H1 (cell line): Measurements from ENCODE around the gene CLRN1. TPM values are rescaled to one million over a fixed set of nuclear protein-coding genes. Genes with fewer than 3 reads are reported as not detected.

ENCODE experiments used
- CTCF ChIA-PET: fragments of 300-600 bp; sonication (Branson Sonifier 250); formaldehyde crosslinking; loops from one replicate; lab custom pipeline; 2021; ENCODE audit not compliant: partially characterized antibody; lab: Charles Lee
- POLR2A ChIA-PET: fragments of 300-600 bp; sonication (Branson Sonifier 250); formaldehyde crosslinking; loops from one replicate; lab custom pipeline; 2021; ENCODE audit warnings: inconsistent platforms; ENCODE audit not compliant: partially characterized antibody; lab: Charles Lee
- DNase-seq, 2 experiments: peaks; one replicate each; pipeline versions ENCODE4 v3.0.0 to v3.0.0-alpha.2; 2010 to 2022; ENCODE audit warnings: low spot score in 2 of 2, low read depth in 1 of 2, mixed read lengths in 1 of 2
- FAIRE-seq: peaks from 2 replicates; lab custom pipeline; 2011; peaks lifted over from hg19 to GRCh38; lab: Jason Lieb, UNC
- H2AFZ ChIP-seq: 2 replicates; pipeline ENCODE4 v1.8.1; 2012; ENCODE audit warnings: low read length, inconsistent platforms
- H2AK5ac ChIP-seq: 2 replicates; pipeline ENCODE4 v1.6.1; 2013; ENCODE audit warnings: low read depth, low read length
- H2BK120ac ChIP-seq: replicated peaks from 2 replicates; pipeline ENCODE3; 2013; ENCODE audit warnings: low read depth, low read length, inconsistent platforms
- H2BK12ac ChIP-seq: 2 replicates; pipeline ENCODE4 v1.6.1; 2013; ENCODE audit warnings: low read depth, low read length
- H2BK15ac ChIP-seq: 2 replicates; pipeline ENCODE4 v1.6.1; 2013; ENCODE audit warnings: low read length
- H2BK20ac ChIP-seq: 2 replicates; pipeline ENCODE4 v1.6.1; 2013; ENCODE audit warnings: low read length
- H2BK5ac ChIP-seq: 2 replicates; pipeline ENCODE4 v1.6.1; 2013; ENCODE audit warnings: low read depth, low read length
- H3K14ac ChIP-seq: 2 replicates; pipeline ENCODE4 v1.6.1; 2013; ENCODE audit warnings: inconsistent platforms; ENCODE audit not compliant: insufficient read length
- H3K18ac ChIP-seq: 2 replicates; pipeline ENCODE4 v1.6.1; 2013; ENCODE audit warnings: low read length; ENCODE audit errors: extremely low read depth
- H3K23ac ChIP-seq: 2 replicates; pipeline ENCODE4 v1.6.1; 2013; ENCODE audit warnings: inconsistent platforms; ENCODE audit not compliant: insufficient read length
- H3K23me2 ChIP-seq: 2 replicates; pipeline ENCODE4 v1.6.1; 2013; ENCODE audit warnings: low read depth, low read length
- H3K27ac ChIP-seq: 2 replicates; pipeline ENCODE4 v1.6.1; 2011; ENCODE audit warnings: low read depth, low read length, inconsistent platforms
- H3K27me3 ChIP-seq, 4 experiments: replicated peaks in 1 of 4; 1 replicate in 1 of 4; 2 replicates in 3 of 4; pipeline versions ENCODE4 v1.6.1 to v1.8.1; 2011 to 2013; ENCODE audit warnings: low read length in 3 of 4, mild to moderate bottlenecking in 3 of 4, inconsistent platforms in 2 of 4, mixed read lengths in 2 of 4, moderate library complexity in 1 of 4; ENCODE audit not compliant: control insufficient read depth in 3 of 4, insufficient read depth in 3 of 4; ENCODE audit errors: extremely low read depth in 1 of 4
- H3K36me3 ChIP-seq, 4 experiments: 2 replicates each; pipeline versions ENCODE4 v1.6.1 to v1.8.1; 2011 to 2013; ENCODE audit warnings: mild to moderate bottlenecking in 4 of 4, low read length in 3 of 4, moderate library complexity in 2 of 4, control low read depth in 1 of 4, inconsistent platforms in 1 of 4; ENCODE audit not compliant: insufficient read depth in 4 of 4, control insufficient read depth in 2 of 4
- H3K4ac ChIP-seq: replicated peaks from 2 replicates; pipeline ENCODE3; 2013; ENCODE audit warnings: low read length, low read depth, mixed read lengths, inconsistent platforms; ENCODE audit not compliant: insufficient read length
- H3K4me1 ChIP-seq, 4 experiments: replicated peaks in 1 of 4; 1 replicate in 1 of 4; 2 replicates in 3 of 4; pipeline versions ENCODE4 v1.6.1 to v1.8.1; 2011 to 2013; ENCODE audit warnings: low read length in 3 of 4, inconsistent platforms in 2 of 4, mixed read lengths in 1 of 4; ENCODE audit not compliant: insufficient read depth in 4 of 4, control insufficient read depth in 3 of 4
- H3K4me2 ChIP-seq, 2 experiments: 2 replicates each; pipeline versions ENCODE4 v1.6.1 to v1.8.1; 2011 to 2013; ENCODE audit warnings: low read depth in 2 of 2, low read length in 2 of 2, control low read depth in 1 of 2, inconsistent platforms in 1 of 2, mild to moderate bottlenecking in 1 of 2; ENCODE audit not compliant: insufficient read depth in 1 of 2
- H3K4me3 ChIP-seq, 4 experiments: fragments of 200-600, 300-600 bp in 1 of 4; sonication (generic), shearing (Covaris generic), sonication (Bioruptor Twin) in 1 of 4; 2 replicates each; pipeline versions ENCODE4 v1.5.1 to v1.8.1; 2011 to 2016; ENCODE audit warnings: low read length in 4 of 4, low read depth in 3 of 4, control low read depth in 2 of 4, inconsistent platforms in 2 of 4, mild to moderate bottlenecking in 2 of 4, mixed read lengths in 1 of 4, moderate library complexity in 1 of 4; ENCODE audit not compliant: insufficient read depth in 2 of 4; ENCODE audit errors: extremely low read depth in 1 of 4
- H3K56ac ChIP-seq: replicated peaks from 2 replicates; pipeline ENCODE3; 2013; ENCODE audit warnings: low read depth, mild to moderate bottlenecking, mixed read lengths, low read length, inconsistent platforms; ENCODE audit not compliant: insufficient read length
- H3K79me1 ChIP-seq: 2 replicates; pipeline ENCODE4 v1.6.1; 2013; ENCODE audit warnings: low read depth, low read length, control low read depth
- H3K79me2 ChIP-seq, 2 experiments: 2 replicates each; pipeline versions ENCODE4 v1.6.1 to v1.8.1; 2012 to 2013; ENCODE audit warnings: low read length in 2 of 2, mild to moderate bottlenecking in 2 of 2, inconsistent platforms in 1 of 2; ENCODE audit not compliant: insufficient read depth in 2 of 2, control insufficient read depth in 1 of 2
- H3K9ac ChIP-seq, 4 experiments: replicated peaks in 1 of 4; 1 replicate in 1 of 4; 2 replicates in 3 of 4; pipeline versions ENCODE4 v1.6.1 to v1.8.1; 2011 to 2013; ENCODE audit warnings: low read depth in 3 of 4, low read length in 3 of 4, control low read depth in 2 of 4, mild to moderate bottlenecking in 2 of 4, moderate library complexity in 2 of 4, inconsistent platforms in 1 of 4; ENCODE audit errors: extremely low read depth in 1 of 4
- H3K9me3 ChIP-seq, 2 experiments: 2 replicates each; pipeline versions ENCODE4 v1.6.1 to v1.8.1; 2012 to 2013; ENCODE audit warnings: mild to moderate bottlenecking in 2 of 2, moderate library complexity in 2 of 2, control low read depth in 1 of 2, inconsistent platforms in 1 of 2, low read depth in 1 of 2, low read length in 1 of 2, mixed read lengths in 1 of 2; ENCODE audit not compliant: insufficient read depth in 2 of 2
- H4K20me1 ChIP-seq, 2 experiments: replicated peaks in 1 of 2; 2 replicates each; pipeline versions ENCODE3 to v1.8.1; 2011 to 2013; ENCODE audit warnings: inconsistent platforms in 2 of 2, low read length in 2 of 2, mild to moderate bottlenecking in 1 of 2; ENCODE audit not compliant: insufficient read depth in 2 of 2, control insufficient read depth in 1 of 2
- H4K5ac ChIP-seq: 2 replicates; pipeline ENCODE4 v1.6.1; 2013; ENCODE audit warnings: low read length, low read depth, mixed read lengths, inconsistent platforms; ENCODE audit not compliant: insufficient read length
- H4K8ac ChIP-seq: 2 replicates; pipeline ENCODE4 v1.8.0; 2013; ENCODE audit warnings: mild to moderate bottlenecking, moderate library complexity, low read length, inconsistent platforms; ENCODE audit not compliant: insufficient read depth; ENCODE audit errors: extremely low read depth
- H4K91ac ChIP-seq: replicated peaks from 2 replicates; pipeline ENCODE3; 2013; ENCODE audit warnings: low read length, mixed read lengths, inconsistent platforms; ENCODE audit not compliant: insufficient read length
- CBX5 ChIP-seq: fragments of 300-800, 300-1000 bp; sonication (generic); IDR thresholded peaks from 2 replicates; pipeline ENCODE4 v1.7.1; 2016; ENCODE audit warnings: antibody characterized with exemption, low read length, low read depth
- CHD1 ChIP-seq: IDR thresholded peaks from 2 replicates; pipeline ENCODE4 v1.6.1; 2012; ENCODE audit warnings: low read depth, low read length, improper control_type of control experiment
- EP300 ChIP-seq, 2 experiments: IDR thresholded peaks; 1 replicate in 1 of 2; 2 replicates in 1 of 2; pipeline ENCODE4 v1.6.1; 2011 to 2012; ENCODE audit warnings: low read depth in 2 of 2, low read length in 2 of 2, mild to moderate bottlenecking in 2 of 2, borderline replicate concordance in 1 of 2, inconsistent platforms in 1 of 2, moderate library complexity in 1 of 2
- GABPA ChIP-seq: IDR thresholded peaks from 2 replicates; pipeline ENCODE4 v1.6.1; 2011; ENCODE audit warnings: mild to moderate bottlenecking, low read length, moderate library complexity, borderline replicate concordance; ENCODE audit not compliant: insufficient read depth
- HDAC2 ChIP-seq, 2 experiments: fragments of 300-600 bp in 1 of 2; sonication (generic) in 1 of 2; IDR thresholded peaks; 2 replicates each; pipeline ENCODE4 v1.6.1; 2011 to 2012; ENCODE audit warnings: low read depth in 2 of 2, low read length in 2 of 2, mild to moderate bottlenecking in 2 of 2, moderate library complexity in 2 of 2, borderline replicate concordance in 1 of 2, inconsistent platforms in 1 of 2
- RNF2 ChIP-seq: fragments of 200-900, 300-1000 bp; sonication (generic); IDR thresholded peaks from 2 replicates; pipeline ENCODE4 v1.7.1; 2016; ENCODE audit warnings: borderline replicate concordance, low read depth, mild to moderate bottlenecking, antibody characterized with exemption, low read length; ENCODE audit not compliant: poor library complexity, severe bottlenecking; ENCODE audit errors: missing control alignments
- SIN3A ChIP-seq, 2 experiments: IDR thresholded peaks in 1 of 2; conservative IDR thresholded peaks in 1 of 2; 2 replicates each; pipeline ENCODE4 v1.6.1; 2011 to 2012; ENCODE audit warnings: low read length in 2 of 2, improper control_type of control experiment in 1 of 2, low read depth in 1 of 2, mild to moderate bottlenecking in 1 of 2
- SP1 ChIP-seq: IDR thresholded peaks from 2 replicates; pipeline ENCODE4 v1.6.1; 2011; ENCODE audit warnings: low read depth, low read length
- USF2 ChIP-seq: IDR thresholded peaks from 2 replicates; pipeline ENCODE4 v1.6.1; 2011; ENCODE audit warnings: low read length, improper control_type of control experiment
- WGBS, 2 experiments: shearing (Covaris generic) in 1 of 2; methylation state at CpG; one replicate each; pipeline versions ENCODE4 v1.1.6 to v1.1.7; 2013 to 2015; ENCODE audit warnings: low lambda C conversion rate in 2 of 2, mixed read lengths in 2 of 2, inconsistent platforms in 1 of 2, low coverage in 1 of 2, missing lambda C conversion rate in 1 of 2; ENCODE audit not compliant: insufficient replicate concordance in 2 of 2, insufficient coverage in 1 of 2, insufficient read length in 1 of 2; ENCODE audit errors: extremely low coverage in 1 of 2, missing lambda C conversion rate in 1 of 2; 5-methylcytosine and 5-hydroxymethylcytosine counted together
- polyA plus RNA-seq, 7 experiments: library from polyadenylated mRNA; depleted of rRNA in 3 of 7; stranded (reverse) in 5 of 7; unstranded in 2 of 7; fragments of >200 nt in 5 of 7; fragments of 200-250 nt in 2 of 7; gene quantifications; 1 replicate in 5 of 7; 2 replicates in 1 of 7; 4 replicates in 1 of 7; pipeline versions ENCODE4 v1.2.1 to v1.2.3, GENCODE V29; 2011 to 2013; ENCODE audit warnings: missing spikeins in 2 of 7, mixed read lengths in 2 of 7
- total RNA-seq: library from RNA; stranded (reverse); fragmentation: NEBNext Ultra II Directional; extraction: Animal tissue kit (Norgen Biotek cat#: 25700); gene quantifications from 2 replicates; pipeline ENCODE4 v1.2.1, GENCODE V29; 2021

The CLRN1 gene
- total and polyA plus RNA-seq, 2 of the 8 experiments (the other 6 are each of a cell fraction or from before 2014, with no cell fraction given): 0.20 to 0.35 TPM

- Histone ChIP-seq H3K14ac (no peak overlapping the region), H3K4me2 (no peak overlapping the region), H3K18ac (no peak overlapping the region), H2BK12ac (no peak overlapping the region), H3K56ac (no peak overlapping the region), H3K23me2 (no peaks in the 10 kb centered on the region), H4K20me1 (no peaks in the 10 kb centered on the region), H3K9ac (no peak overlapping the region), H3K36me3 (no peaks in the 10 kb centered on the region; a peak in 1 of 8 replicates), H4K8ac (no peak overlapping the region), H2BK120ac (no peak overlapping the region), H3K27ac (no peak overlapping the region), H3K23ac (no peak overlapping the region), H2BK5ac (no peak overlapping the region), H2BK20ac (no peak overlapping the region), H2AFZ (no peak overlapping the region), H3K79me2 (no peaks in the 10 kb centered on the region), H4K91ac (no peak overlapping the region), H3K9me3 (no peaks in the 10 kb centered on the region)
- CTCF ChIA-PET: interaction anchor here (1.0 to 2.5 kb wide), 3 partner anchors 52 to 226 kb away, joined by 3 to 11 read pairs (median 5); no protein-coding TSS in a partner anchor
- 71% methylated on average over 4 of the region's 4 CpGs; no CpG with 5 or more reads in 1 of the 2 experiments for WGBS, 2 experiments
- FAIRE-seq: no peak
- TF ChIP-seq RNF2: no peak
- no peak for TF ChIP-seq HDAC2 (IDR thresholded peaks at IDR 0.05; ENCODE audit: borderline replicate concordance in 1 of 2, low read depth in 2 of 2, low read length in 2 of 2)
- no peak for TF ChIP-seq GABPA
- no peak for TF ChIP-seq CBX5
- no peak for TF ChIP-seq SIN3A (conservative IDR thresholded peaks at IDR 0.05 in 1 of 2, IDR thresholded peaks at IDR 0.05 in 1 of 2; ENCODE audit: low read depth in 1 of 2, low read length in 2 of 2)
- no peak for TF ChIP-seq EP300 (IDR thresholded peaks at IDR 0.05; ENCODE audit: borderline replicate concordance in 1 of 2, low read depth in 2 of 2, low read length in 2 of 2)
- no peak for TF ChIP-seq USF2
- TF ChIP-seq CHD1: no peak
- no peak for TF ChIP-seq SP1
- TF ChIP-seq, all 59 proteins: peak for 0
- no peak overlapping the region for H2BK15ac ChIP-seq
- H2AK5ac ChIP-seq: no peak overlapping the region
- H3K4me1 ChIP-seq: peaks cover 0 to 2% (median 0%) of the 10 kb centered on the region in 4 experiments; a peak in 1 of 7 replicates
- no peak overlapping the region for H3K4me3 ChIP-seq
- no peak overlapping the region for H4K5ac ChIP-seq
- H3K27me3 ChIP-seq: no peaks in the 10 kb centered on the region
- H3K79me1 ChIP-seq: no peaks in the 10 kb centered on the region
- POLR2A ChIA-PET: no interaction called here
- no peak overlapping the region for H3K4ac ChIP-seq
- no peak for DNase-seq
Observed at GRCh38 chr3:151014501-151015018, 42.0 kb upstream of the CLRN1 start.
